Thyroid gland (tissue), 4 donors: Measurements from ENCODE around the gene SACM1L.

ENCODE experiments used
- POLR2A ChIP-seq, 2 donors: fragments of 450-650 bp; IDR thresholded peaks; one replicate each; pipeline ENCODE4 v1.6.1; 2017; ENCODE audit warnings: antibody characterized with exemption in 2 of 2, mild to moderate bottlenecking in 2 of 2, moderate library complexity in 1 of 2
- TF ChIP-seq, protein P1 (sequence below), 6 experiments: fragments of 200-600 bp in 3 of 6; fragments of 450-650 bp in 3 of 6; sonication (generic) in 3 of 6; IDR thresholded peaks; one replicate each; pipeline ENCODE4 v1.5.1; 2016 to 2019; ENCODE audit warnings: antibody characterized with exemption in 6 of 6, mild to moderate bottlenecking in 2 of 6, inconsistent platforms in 1 of 6, moderate library complexity in 1 of 6

- TF ChIP-seq, protein P1, sequence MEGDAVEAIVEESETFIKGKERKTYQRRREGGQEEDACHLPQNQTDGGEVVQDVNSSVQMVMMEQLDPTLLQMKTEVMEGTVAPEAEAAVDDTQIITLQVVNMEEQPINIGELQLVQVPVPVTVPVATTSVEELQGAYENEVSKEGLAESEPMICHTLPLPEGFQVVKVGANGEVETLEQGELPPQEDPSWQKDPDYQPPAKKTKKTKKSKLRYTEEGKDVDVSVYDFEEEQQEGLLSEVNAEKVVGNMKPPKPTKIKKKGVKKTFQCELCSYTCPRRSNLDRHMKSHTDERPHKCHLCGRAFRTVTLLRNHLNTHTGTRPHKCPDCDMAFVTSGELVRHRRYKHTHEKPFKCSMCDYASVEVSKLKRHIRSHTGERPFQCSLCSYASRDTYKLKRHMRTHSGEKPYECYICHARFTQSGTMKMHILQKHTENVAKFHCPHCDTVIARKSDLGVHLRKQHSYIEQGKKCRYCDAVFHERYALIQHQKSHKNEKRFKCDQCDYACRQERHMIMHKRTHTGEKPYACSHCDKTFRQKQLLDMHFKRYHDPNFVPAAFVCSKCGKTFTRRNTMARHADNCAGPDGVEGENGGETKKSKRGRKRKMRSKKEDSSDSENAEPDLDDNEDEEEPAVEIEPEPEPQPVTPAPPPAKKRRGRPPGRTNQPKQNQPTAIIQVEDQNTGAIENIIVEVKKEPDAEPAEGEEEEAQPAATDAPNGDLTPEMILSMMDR (IDR thresholded peaks at IDR 0.05) = no peak
- TF ChIP-seq POLR2A (IDR thresholded peaks at IDR 0.05) = no peak
Measured at GRCh38 chr3:45682311-45682710, 6.9 kb upstream of the SACM1L start.
